Esophagus squamous epithelium (tissue), 4 donors: Measurements from ENCODE around the gene NELL1.

Experiments used
- POLR2A ChIP-seq, 4 donors: fragments of 450-650 bp; IDR thresholded peaks; one replicate each; pipeline ENCODE4 v1.6.1; 2017; ENCODE audit warnings: antibody characterized with exemption in 4 of 4, mild to moderate bottlenecking in 4 of 4, moderate library complexity in 3 of 4
- TF ChIP-seq, protein P1 (sequence below), 6 experiments: fragments of 450-650 bp in 4 of 6; fragments of 200-600 bp in 2 of 6; sonication (generic) in 2 of 6; IDR thresholded peaks; one replicate each; pipeline ENCODE4 v1.5.1; 2016 to 2019; ENCODE audit warnings: antibody characterized with exemption in 6 of 6, mild to moderate bottlenecking in 4 of 6, moderate library complexity in 4 of 6

DNA sequence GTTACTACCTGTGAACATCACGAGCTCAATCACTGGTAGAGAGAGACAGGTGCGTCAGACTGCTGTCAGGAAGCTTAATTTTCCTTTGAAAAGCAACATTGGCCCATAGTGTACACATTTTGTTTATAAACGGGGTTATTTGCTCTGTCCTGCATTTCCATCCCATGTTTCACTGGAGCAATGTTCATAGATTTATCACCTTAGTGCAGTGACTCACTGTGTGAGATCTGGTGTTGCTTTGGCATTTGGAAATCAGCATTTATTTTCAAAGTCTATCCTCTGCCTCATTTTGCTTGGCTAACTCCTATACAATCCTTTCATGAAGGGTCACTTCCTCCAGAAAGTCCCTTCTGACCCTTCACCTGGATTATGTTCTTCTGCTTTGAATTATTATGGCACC is 529.1 kb downstream of the NELL1 start:
- TF ChIP-seq, protein P1, sequence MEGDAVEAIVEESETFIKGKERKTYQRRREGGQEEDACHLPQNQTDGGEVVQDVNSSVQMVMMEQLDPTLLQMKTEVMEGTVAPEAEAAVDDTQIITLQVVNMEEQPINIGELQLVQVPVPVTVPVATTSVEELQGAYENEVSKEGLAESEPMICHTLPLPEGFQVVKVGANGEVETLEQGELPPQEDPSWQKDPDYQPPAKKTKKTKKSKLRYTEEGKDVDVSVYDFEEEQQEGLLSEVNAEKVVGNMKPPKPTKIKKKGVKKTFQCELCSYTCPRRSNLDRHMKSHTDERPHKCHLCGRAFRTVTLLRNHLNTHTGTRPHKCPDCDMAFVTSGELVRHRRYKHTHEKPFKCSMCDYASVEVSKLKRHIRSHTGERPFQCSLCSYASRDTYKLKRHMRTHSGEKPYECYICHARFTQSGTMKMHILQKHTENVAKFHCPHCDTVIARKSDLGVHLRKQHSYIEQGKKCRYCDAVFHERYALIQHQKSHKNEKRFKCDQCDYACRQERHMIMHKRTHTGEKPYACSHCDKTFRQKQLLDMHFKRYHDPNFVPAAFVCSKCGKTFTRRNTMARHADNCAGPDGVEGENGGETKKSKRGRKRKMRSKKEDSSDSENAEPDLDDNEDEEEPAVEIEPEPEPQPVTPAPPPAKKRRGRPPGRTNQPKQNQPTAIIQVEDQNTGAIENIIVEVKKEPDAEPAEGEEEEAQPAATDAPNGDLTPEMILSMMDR (IDR thresholded peaks at IDR 0.05) = no peak
- TF ChIP-seq POLR2A (IDR thresholded peaks at IDR 0.05) = no peak
